Measurements from ENCODE around the gene TRMT10B.
A peak's percentile ranks its signal among the peaks of the same experiment; 100 is the strongest.

Gene TRMT10B
- 20.5 reads per million, percentile 47 among the genes with 10 or more reads in this experiment for total RNA-seq

GRCh38 chr9:37753489-37754190 is at the start of gene TRMT10B:
TRMT10B (plus strand) TSS chr9:37753805; CDS start chr9:37761932, 8,127 bp downstream.
- DNase-seq = peak; percentile 61

- DNase-seq = no peak
These were observed 47.8 kb upstream of the TRMT10B start for GRCh38 chr9:37705787-37706186.

- no peak for DNase-seq
These were observed 47.3 kb upstream of the TRMT10B start for GRCh38 chr9:37706290-37706689.

GRCh38 chr9:37707748-37708147 is 45.9 kb upstream of the TRMT10B start:
- DNase-seq = no peak

GRCh38 chr9:37710046-37710445 is 43.6 kb upstream of the TRMT10B start:
- no peak for DNase-seq

- DNase-seq = no peak
These were observed 38.3 kb upstream of the TRMT10B start for GRCh38 chr9:37715260-37715659.

GRCh38 chr9:37715991-37716505 is 37.6 kb upstream of the TRMT10B start:
- DNase-seq = no peak

- DNase-seq = no peak
These were observed 34.1 kb upstream of the TRMT10B start for GRCh38 chr9:37719526-37719925.

- no peak for DNase-seq
These were observed 26.6 kb upstream of the TRMT10B start for GRCh38 chr9:37727013-37727412.

GRCh38 chr9:37729499-37729898 is 24.1 kb upstream of the TRMT10B start:
- DNase-seq = no peak

- DNase-seq = no peak
These were observed 23.3 kb upstream of the TRMT10B start for GRCh38 chr9:37730256-37730655.

GRCh38 chr9:37730839-37731238 is 22.8 kb upstream of the TRMT10B start:
- no peak for DNase-seq

GRCh38 chr9:37732086-37732741 is 21.4 kb upstream of the TRMT10B start:
- DNase-seq = no peak

GRCh38 chr9:37732952-37733351 is 20.7 kb upstream of the TRMT10B start:
- no peak for DNase-seq

- DNase-seq = no peak
These were observed 14.4 kb upstream of the TRMT10B start for GRCh38 chr9:37739222-37739621.

GRCh38 chr9:37740128-37740527 is 13.5 kb upstream of the TRMT10B start:
- no peak for DNase-seq

- DNase-seq = no peak
These were observed 12.8 kb upstream of the TRMT10B start for GRCh38 chr9:37740631-37741328.

- no peak for DNase-seq
These were observed 7.6 kb upstream of the TRMT10B start for GRCh38 chr9:37745970-37746369.

- no peak for DNase-seq
These were observed 6.9 kb upstream of the TRMT10B start for GRCh38 chr9:37746448-37747270.

GRCh38 chr9:37747271-37747753 is 6.3 kb upstream of the TRMT10B start:
- DNase-seq = peak; percentile 23

GRCh38 chr9:37749129-37749528 is 4.5 kb upstream of the TRMT10B start:
- DNase-seq = no peak

GRCh38 chr9:37751186-37751585 is 2.4 kb upstream of the TRMT10B start:
- no peak for DNase-seq
